GM12874 (cell line): Measurements from ENCODE around the gene GRM4.

ENCODE experiments used
- TF ChIP-seq, protein P1 (sequence below): IDR thresholded peaks from 2 replicates; pipeline ENCODE4 v1.5.1; 2011; ENCODE audit warnings: low read depth, mild to moderate bottlenecking, control low read depth, low read length, moderate library complexity; ENCODE audit not compliant: insufficient read depth

GRM4 gene

DNA sequence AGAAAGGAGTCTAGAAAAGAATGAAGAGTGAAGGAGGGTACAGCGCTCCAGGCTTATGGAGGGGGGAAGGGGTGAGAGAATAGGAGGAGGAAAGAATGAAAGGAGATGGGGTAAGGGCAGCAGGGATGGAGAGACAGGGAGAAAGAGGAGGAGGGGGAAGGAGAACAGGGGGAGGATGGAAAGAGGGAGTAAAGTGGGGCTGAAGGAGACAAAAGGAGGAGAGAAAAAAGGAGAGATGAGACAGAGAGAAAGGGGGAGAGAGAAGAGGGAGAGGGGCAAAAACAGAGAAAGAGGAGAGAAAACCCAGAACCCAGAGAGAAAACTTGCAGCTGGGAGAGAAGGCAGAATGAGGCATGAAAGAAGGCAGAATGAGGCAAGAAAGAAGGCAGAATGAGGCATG, 110.7 kb downstream of the GRM4 start:
- TF ChIP-seq, protein P1, sequence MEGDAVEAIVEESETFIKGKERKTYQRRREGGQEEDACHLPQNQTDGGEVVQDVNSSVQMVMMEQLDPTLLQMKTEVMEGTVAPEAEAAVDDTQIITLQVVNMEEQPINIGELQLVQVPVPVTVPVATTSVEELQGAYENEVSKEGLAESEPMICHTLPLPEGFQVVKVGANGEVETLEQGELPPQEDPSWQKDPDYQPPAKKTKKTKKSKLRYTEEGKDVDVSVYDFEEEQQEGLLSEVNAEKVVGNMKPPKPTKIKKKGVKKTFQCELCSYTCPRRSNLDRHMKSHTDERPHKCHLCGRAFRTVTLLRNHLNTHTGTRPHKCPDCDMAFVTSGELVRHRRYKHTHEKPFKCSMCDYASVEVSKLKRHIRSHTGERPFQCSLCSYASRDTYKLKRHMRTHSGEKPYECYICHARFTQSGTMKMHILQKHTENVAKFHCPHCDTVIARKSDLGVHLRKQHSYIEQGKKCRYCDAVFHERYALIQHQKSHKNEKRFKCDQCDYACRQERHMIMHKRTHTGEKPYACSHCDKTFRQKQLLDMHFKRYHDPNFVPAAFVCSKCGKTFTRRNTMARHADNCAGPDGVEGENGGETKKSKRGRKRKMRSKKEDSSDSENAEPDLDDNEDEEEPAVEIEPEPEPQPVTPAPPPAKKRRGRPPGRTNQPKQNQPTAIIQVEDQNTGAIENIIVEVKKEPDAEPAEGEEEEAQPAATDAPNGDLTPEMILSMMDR = no peak

DNA sequence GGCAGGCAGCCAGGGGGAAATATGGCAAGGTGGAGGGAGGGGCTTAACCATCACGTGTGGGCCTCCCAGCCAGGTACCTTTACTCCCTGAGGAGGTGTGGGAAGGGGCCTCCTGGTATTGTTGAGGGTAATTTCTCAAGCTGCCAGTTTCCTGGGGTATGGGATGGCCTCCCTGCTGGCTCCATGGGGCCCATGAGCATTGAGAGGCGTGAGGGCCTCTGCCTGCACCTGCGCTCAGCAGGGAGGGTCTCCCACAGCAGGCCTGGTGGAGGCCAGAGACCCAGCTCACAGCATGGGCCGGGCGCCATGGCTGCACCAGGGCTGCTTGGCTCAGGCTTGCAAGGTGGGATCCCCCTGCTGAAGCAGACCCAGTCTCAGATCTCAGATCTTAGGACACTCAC, 113.0 kb downstream of the GRM4 start:
- TF ChIP-seq, protein P1 = no peak

DNA sequence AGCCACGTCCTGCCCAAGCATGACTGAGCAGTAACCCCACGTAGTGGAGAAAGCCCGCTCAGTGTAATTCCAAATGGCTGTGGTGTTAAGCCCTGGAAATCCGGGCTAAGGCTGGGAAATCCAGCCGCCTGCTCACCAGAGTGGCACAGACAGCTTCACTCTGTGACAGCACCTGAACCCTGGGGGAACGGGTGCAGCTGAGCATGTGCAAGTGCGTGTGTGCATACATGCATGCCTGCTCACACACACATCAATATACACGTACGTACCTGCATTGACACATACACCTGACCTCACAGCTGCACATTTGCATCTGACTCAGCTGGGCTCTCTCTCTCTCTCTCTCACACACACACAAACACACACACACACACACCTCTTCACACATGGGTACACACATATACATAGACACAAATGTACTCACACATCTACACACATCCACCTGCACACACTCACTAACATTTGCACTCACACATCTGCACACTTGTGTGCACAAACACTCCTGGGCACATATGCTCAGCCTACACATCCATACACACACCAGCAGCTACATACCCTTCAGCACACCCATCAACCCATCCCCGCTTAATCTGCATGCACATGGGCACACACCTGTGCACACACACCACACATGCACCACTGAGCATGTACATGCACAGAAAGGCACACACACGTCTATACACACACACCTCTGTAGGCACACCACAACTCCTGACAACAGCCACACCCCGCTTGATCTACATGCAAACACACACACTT, 114.1 kb downstream of the GRM4 start:
- TF ChIP-seq, protein P1 = no peak

DNA sequence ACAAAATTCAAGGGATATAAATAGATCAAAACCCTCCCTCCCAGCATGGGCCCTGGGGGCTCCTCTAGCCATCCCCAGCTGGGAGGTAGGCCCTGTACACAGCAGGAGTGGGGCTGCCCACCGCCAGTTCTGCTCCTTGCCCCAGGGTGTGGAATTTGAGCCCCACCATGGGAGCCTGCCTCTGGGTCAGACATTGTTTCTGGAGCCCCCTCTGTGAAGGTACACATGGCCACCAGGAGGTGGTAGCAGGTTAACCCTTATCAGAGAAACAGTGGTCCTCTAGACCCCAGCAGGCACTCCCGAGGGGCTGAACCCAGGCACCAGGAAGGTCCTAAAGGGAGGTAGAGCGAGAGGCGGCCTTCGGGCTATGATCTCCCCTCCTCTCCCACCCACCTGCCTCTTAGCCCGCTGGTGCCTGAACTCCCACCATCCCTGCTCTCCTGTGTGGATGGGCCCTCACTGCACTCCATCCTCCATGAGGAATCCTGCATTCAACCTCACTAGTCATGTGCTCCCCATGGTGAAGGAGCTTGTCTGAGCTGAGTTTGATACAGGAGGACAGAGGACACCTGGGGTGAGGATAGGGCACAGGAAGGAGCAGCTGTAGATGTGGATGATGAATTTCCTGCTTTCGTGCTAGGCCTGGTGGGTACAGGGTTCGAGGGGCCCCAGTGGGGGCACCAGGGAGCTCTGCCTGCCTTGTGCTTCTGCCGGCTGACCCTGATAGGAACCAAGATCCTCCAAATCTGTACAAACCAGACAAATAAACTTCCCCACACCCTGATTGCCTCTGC, 114.9 kb downstream of the GRM4 start:
- TF ChIP-seq, protein P1 = no peak

DNA sequence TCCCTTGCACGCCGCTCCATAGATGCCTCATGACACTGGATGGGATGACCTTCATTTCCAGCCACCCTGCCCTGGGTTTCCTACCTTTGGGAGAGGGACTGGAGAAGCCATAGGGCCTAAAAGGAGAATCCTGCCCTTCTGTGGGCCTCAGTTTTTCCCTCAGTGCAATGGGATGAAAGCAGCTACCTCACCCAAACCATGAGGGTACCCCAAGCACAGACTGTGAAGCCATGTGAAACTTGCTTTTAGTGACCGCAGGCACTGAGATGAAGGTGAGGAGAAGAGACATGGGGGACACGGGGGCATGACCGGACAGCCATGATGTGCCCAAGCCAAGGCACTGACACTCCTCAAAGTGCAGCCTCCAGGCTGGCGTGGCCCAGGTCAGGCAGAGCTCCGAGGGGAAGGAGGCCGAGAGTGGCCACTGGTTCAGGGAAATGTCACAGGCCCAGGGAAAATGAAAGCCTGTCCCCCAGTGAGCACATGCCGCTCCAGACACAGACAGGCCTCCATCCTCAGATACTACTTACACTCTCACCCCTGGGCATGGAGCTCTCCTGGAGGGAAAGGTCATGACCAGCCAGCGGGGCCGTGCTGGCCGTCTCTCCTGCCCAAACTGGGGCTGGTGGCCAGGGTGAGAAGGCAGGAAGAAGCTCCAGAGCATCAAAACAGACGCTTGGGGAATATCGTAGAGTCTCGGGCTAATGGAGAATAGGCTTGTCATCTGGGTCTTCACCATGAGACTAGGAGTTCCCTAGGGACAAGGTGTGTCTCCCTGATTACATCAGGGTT, 116.2 kb downstream of the GRM4 start:
- TF ChIP-seq, protein P1 = no peak

DNA sequence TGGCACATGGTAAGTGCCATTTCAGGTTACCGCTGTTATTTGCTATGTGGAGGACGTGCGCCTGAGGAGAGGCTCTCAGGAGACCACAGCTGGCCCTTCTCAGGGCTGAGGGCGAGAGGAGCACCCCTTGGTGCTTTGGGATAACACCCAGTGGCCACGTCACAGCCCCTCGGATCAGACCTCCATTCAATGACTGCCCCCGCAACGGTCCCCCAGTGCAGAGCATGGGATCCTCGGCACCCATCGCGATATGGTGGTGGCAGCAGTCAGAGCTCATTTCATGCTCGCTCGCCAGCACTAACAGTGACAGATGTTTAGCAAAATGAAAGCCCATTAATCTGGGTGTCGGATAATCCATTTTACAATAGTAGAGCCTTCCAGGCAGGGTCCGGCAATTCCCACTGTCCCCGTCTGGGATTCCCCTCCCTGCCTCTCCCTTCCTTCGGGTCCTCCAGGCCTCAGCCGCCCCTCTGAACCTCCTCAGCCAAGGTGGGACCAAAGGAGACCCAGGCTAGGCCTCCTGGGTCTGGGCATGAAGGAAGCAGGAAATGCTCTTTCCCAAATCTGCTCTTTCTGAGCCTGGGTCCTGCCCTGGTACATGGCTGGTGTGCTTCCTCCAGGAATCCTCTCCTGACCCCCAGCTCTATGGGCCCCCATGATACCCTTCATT, 117.1 kb downstream of the GRM4 start:
- TF ChIP-seq, protein P1 = no peak
